ENCODE data around the gene SH3PXD2A.
"Not testable (repeated sequence)": the region's sequence is repeated elsewhere in the genome, so short reads cannot be mapped to it uniquely, and the experiment has no call there.

Gene SH3PXD2A

GRCh38 chr10:103849880-103850571, 5.3 kb downstream of the SH3PXD2A start:
- DNase-seq (ENCODE audit: low read depth): no peak

- no peak for DNase-seq (ENCODE audit: low read depth)
These were observed 6.0 kb downstream of the SH3PXD2A start for GRCh38 chr10:103849212-103849877.

GRCh38 chr10:103847909-103848468, 7.4 kb downstream of the SH3PXD2A start:
- DNase-seq (ENCODE audit: low read depth): no peak

GRCh38 chr10:103847346-103847745, 8.0 kb downstream of the SH3PXD2A start:
- DNase-seq (ENCODE audit: low read depth): no peak

- DNase-seq (ENCODE audit: low read depth): no peak
These were observed 9.4 kb downstream of the SH3PXD2A start for GRCh38 chr10:103845972-103846371.

- not testable (repeated sequence) for DNase-seq (ENCODE audit: low read depth)
These were observed 10.0 kb downstream of the SH3PXD2A start for GRCh38 chr10:103845346-103845745.

GRCh38 chr10:103843854-103844570, 11.4 kb downstream of the SH3PXD2A start:
- no peak for DNase-seq (ENCODE audit: low read depth)

GRCh38 chr10:103843045-103843444, 12.3 kb downstream of the SH3PXD2A start:
- no peak for DNase-seq (ENCODE audit: low read depth)

GRCh38 chr10:103842605-103843004, 12.8 kb downstream of the SH3PXD2A start:
- no peak for DNase-seq (ENCODE audit: low read depth)

GRCh38 chr10:103841519-103841918, 13.9 kb downstream of the SH3PXD2A start:
- no peak for DNase-seq (ENCODE audit: low read depth)

GRCh38 chr10:103840740-103841070, 14.7 kb downstream of the SH3PXD2A start:
- no peak for DNase-seq (ENCODE audit: low read depth)

GRCh38 chr10:103839872-103840739, 15.3 kb downstream of the SH3PXD2A start:
- no peak for DNase-seq (ENCODE audit: low read depth)

GRCh38 chr10:103839519-103839871, 15.9 kb downstream of the SH3PXD2A start:
- no peak for DNase-seq (ENCODE audit: low read depth)

GRCh38 chr10:103838862-103839518, 16.4 kb downstream of the SH3PXD2A start:
- DNase-seq (ENCODE audit: low read depth): no peak

- no peak for DNase-seq (ENCODE audit: low read depth)
These were observed 17.3 kb downstream of the SH3PXD2A start for GRCh38 chr10:103838070-103838395.

GRCh38 chr10:103837370-103838069, 17.9 kb downstream of the SH3PXD2A start:
- DNase-seq (ENCODE audit: low read depth): no peak

GRCh38 chr10:103836861-103837260, 18.5 kb downstream of the SH3PXD2A start:
- no peak for DNase-seq (ENCODE audit: low read depth)

GRCh38 chr10:103836273-103836672, 19.1 kb downstream of the SH3PXD2A start:
- DNase-seq (ENCODE audit: low read depth): no peak

GRCh38 chr10:103835096-103836050, 20.0 kb downstream of the SH3PXD2A start:
- DNase-seq (ENCODE audit: low read depth): no peak
